Measurements from ENCODE around the gene ZNF570. TPM values are rescaled to one million over a fixed set of nuclear protein-coding genes. Genes with fewer than 3 reads are reported as not detected.

The ZNF570 gene
- total RNA-seq, 2 donors from 2014 or later = 5.5 to 7.9 TPM

DNA sequence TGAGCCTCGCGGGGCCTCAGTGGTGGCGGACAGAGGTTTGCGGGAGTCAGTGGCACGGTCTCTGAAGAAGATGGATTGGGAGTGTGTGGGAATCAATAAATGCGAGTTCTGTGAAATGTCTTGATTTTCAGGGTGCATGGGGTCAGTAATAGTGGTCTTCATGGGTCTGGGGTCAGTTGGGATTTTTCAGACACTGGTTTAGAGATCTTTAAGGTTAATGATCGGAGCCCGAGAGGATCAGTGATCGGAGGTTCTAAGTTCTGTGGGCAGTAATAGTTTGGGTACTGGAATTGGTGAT, 38.0 kb downstream of the ZNF570 start:
- no peak for DNase-seq
- Histone ChIP-seq H3K4me1 (ENCODE audit: control insufficient read depth, insufficient read depth, low read length) (peaks cover 14% of the 10 kb centered on the region), H3K4me3 (ENCODE audit: low read length) (peak overlapping the region; percentile 98), H3K27me3 (ENCODE audit: control insufficient read depth, insufficient read depth, low read length, poor library complexity, severe bottlenecking) (no peaks in the 10 kb centered on the region), H3K36me3 (ENCODE audit: control insufficient read depth, insufficient read depth, low read length) (peaks cover 27% of the 10 kb centered on the region), H3K9me3 (ENCODE audit: control insufficient read depth, low read length) (peaks cover 38% of the 10 kb centered on the region), H3K27ac (ENCODE audit: low read depth, low read length) (no peak overlapping the region), H3K9ac (ENCODE audit: extremely low read depth, low read length, poor library complexity, severe bottlenecking) (peak overlapping the region; percentile 97)
- Mint-ChIP-seq H3K4me3 (no peak overlapping the region), H3K4me1 (peaks cover 6% of the 10 kb centered on the region), H3K36me3 (ENCODE audit: low read depth) (peaks cover 26% of the 10 kb centered on the region), H3K27ac (no peak overlapping the region), H3K9me3 (peaks cover 15% of the 10 kb centered on the region), H3K27me3 (ENCODE audit: insufficient read depth) (no peaks in the 10 kb centered on the region)
- TF ChIP-seq, protein P1, sequence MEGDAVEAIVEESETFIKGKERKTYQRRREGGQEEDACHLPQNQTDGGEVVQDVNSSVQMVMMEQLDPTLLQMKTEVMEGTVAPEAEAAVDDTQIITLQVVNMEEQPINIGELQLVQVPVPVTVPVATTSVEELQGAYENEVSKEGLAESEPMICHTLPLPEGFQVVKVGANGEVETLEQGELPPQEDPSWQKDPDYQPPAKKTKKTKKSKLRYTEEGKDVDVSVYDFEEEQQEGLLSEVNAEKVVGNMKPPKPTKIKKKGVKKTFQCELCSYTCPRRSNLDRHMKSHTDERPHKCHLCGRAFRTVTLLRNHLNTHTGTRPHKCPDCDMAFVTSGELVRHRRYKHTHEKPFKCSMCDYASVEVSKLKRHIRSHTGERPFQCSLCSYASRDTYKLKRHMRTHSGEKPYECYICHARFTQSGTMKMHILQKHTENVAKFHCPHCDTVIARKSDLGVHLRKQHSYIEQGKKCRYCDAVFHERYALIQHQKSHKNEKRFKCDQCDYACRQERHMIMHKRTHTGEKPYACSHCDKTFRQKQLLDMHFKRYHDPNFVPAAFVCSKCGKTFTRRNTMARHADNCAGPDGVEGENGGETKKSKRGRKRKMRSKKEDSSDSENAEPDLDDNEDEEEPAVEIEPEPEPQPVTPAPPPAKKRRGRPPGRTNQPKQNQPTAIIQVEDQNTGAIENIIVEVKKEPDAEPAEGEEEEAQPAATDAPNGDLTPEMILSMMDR (conservative IDR thresholded peaks at IDR 0.05) = no peak
- 4 to 15% methylated on average over 4 to 9 of the region's 9 CpGs for WGBS, 2 experiments (ENCODE audit: insufficient coverage in 1 of 2, insufficient read length in 1 of 2)

DNA sequence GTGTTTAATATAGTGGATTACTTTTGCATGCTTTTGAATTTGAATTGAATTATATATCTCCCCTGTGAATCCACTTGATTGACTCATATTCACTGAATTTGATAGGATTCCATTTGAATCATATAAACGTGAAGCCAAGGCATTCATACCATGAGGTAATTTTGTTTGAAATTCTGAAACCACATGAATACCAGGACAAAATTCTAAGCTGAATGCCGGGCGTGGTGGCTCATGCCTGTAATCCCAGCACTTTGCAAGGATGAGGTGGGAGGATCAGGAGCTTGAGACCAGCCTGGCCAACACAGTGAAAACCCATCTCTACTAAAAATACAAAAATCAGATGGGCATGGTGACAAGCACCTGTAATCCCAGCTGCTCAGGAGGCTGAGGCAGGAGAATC, 42.0 kb downstream of the ZNF570 start:
- Histone ChIP-seq H3K9me3 (ENCODE audit: control insufficient read depth, low read length) (peaks cover 12% of the 10 kb centered on the region), H3K27me3 (ENCODE audit: control insufficient read depth, insufficient read depth, low read length, poor library complexity, severe bottlenecking) (no peaks in the 10 kb centered on the region), H3K27ac (ENCODE audit: low read depth, low read length) (no peak overlapping the region), H3K36me3 (ENCODE audit: control insufficient read depth, insufficient read depth, low read length) (peaks cover 61% of the 10 kb centered on the region), H3K9ac (ENCODE audit: extremely low read depth, low read length, poor library complexity, severe bottlenecking) (no peak overlapping the region), H3K4me3 (ENCODE audit: low read length) (no peak overlapping the region), H3K4me1 (ENCODE audit: control insufficient read depth, insufficient read depth, low read length) (peaks cover 4% of the 10 kb centered on the region)
- Mint-ChIP-seq H3K27me3 (ENCODE audit: insufficient read depth) (no peaks in the 10 kb centered on the region), H3K9me3 (no peaks in the 10 kb centered on the region), H3K36me3 (ENCODE audit: low read depth) (peaks cover 51% of the 10 kb centered on the region), H3K27ac (no peak overlapping the region), H3K4me3 (no peak overlapping the region), H3K4me1 (no peaks in the 10 kb centered on the region)
- no peak for DNase-seq
- WGBS, 2 experiments (ENCODE audit: insufficient coverage in 1 of 2, insufficient read length in 1 of 2) = 90 to 98% methylated on average over 3 of the region's 3 CpGs
- TF ChIP-seq, protein P1 (conservative IDR thresholded peaks at IDR 0.05) = no peak

DNA sequence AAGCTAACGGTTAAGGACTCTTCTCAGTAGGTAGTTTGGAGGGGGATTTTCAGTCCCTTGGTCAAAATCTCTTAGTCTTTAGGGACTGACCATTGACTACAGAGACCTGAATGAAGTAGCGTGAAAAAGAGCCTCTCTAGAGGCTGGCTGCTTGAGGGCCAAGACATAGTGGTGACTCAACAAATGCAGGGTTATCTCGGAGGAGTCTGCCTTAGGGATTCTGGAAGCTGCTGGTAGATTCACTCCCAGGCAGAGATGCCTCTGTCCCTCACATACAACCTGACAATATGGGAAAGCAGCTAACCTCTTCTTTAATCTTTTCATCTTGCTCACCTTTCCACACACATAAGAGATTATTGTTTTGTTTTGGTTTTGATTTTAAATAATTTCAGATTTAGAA, 42.7 kb downstream of the ZNF570 start:
- Mint-ChIP-seq H3K4me3 (no peak overlapping the region), H3K36me3 (ENCODE audit: low read depth) (peaks cover 54% of the 10 kb centered on the region), H3K4me1 (no peaks in the 10 kb centered on the region), H3K27ac (no peak overlapping the region), H3K27me3 (ENCODE audit: insufficient read depth) (no peaks in the 10 kb centered on the region), H3K9me3 (no peaks in the 10 kb centered on the region)
- peaks cover 4% of the 10 kb centered on the region for H3K4me1 ChIP-seq (ENCODE audit: control insufficient read depth, insufficient read depth, low read length)
- 88 to 92% methylated on average over 1 to 3 of the region's 3 CpGs for WGBS, 2 experiments (ENCODE audit: insufficient coverage in 1 of 2, insufficient read length in 1 of 2)
- no peak for DNase-seq
- H3K36me3 ChIP-seq (ENCODE audit: control insufficient read depth, insufficient read depth, low read length) = peaks cover 62% of the 10 kb centered on the region
- H3K4me3 ChIP-seq (ENCODE audit: low read length) = no peak overlapping the region
- TF ChIP-seq, protein P1 (conservative IDR thresholded peaks at IDR 0.05) = no peak
- H3K9ac ChIP-seq (ENCODE audit: extremely low read depth, low read length, poor library complexity, severe bottlenecking) = no peak overlapping the region
- peaks cover 12% of the 10 kb centered on the region for H3K9me3 ChIP-seq (ENCODE audit: control insufficient read depth, low read length)
- H3K27ac ChIP-seq (ENCODE audit: low read depth, low read length) = no peak overlapping the region
- H3K27me3 ChIP-seq (ENCODE audit: control insufficient read depth, insufficient read depth, low read length, poor library complexity, severe bottlenecking) = no peaks in the 10 kb centered on the region

Measured in endodermal cell (in vitro differentiated cells).